Measurements from ENCODE around the gene PRSS16. TPM values are rescaled to one million over a fixed set of nuclear protein-coding genes. Genes with fewer than 3 reads are reported as not detected.

Gene PRSS16
- total and polyA plus RNA-seq, 9 of the 15 experiments (the other 6 are each of a cell fraction or from before 2014, with no cell fraction given) = 4.5 to 21.3 (median 12.1) TPM

GRCh38 chr6:27293436-27294098 lies 46.1 kb downstream of the PRSS16 start (continued):
- TF ChIP-seq HDAC2 (IDR thresholded peaks at IDR 0.05) (peak; percentile 76; the same call in 1 of the 2 replicates), RCOR1 (IDR thresholded peaks at IDR 0.05; ENCODE audit: borderline replicate concordance in 1 of 2, low read depth in 2 of 2, low read length in 2 of 2) (peak; percentile 55 to 98; a peak in 3 of 4 replicates), ATF1 (CRISPR knock-in tag; IDR thresholded peaks at IDR 0.05) (no peak), ATF1 (tag; IDR thresholded peaks at IDR 0.05) (0 out of 2 replicates have a peak, but pooled peaks have one; percentile 17), TCF7 (IDR thresholded peaks at IDR 0.05; ENCODE audit: borderline replicate concordance) (no peak), ZBTB5 (IDR thresholded peaks at IDR 0.05) (peak; percentile 49; the same call in 1 of the 2 replicates), FOXM1 (IDR thresholded peaks at IDR 0.05; ENCODE audit: low read depth) (peak; percentile 41; the same call in 1 of the 2 replicates), FOXM1 (CRISPR knock-in tag; IDR thresholded peaks at IDR 0.05; ENCODE audit: low read depth) (no peak), ZNF280B (CRISPR knock-in tag; IDR thresholded peaks at IDR 0.05) (no peak), ZSCAN29 (IDR thresholded peaks at IDR 0.05) (peak; percentile 62; the same call in 1 of the 2 replicates), POLR3G (IDR thresholded peaks at IDR 0.05; ENCODE audit: extremely low read depth, insufficient read length, insufficient replicate concordance) (peak; percentile 51), ARID1B (IDR thresholded peaks at IDR 0.05) (no peak), ZC3H11A (IDR thresholded peaks at IDR 0.05; ENCODE audit: low read depth, low read length) (no peak), ELF4 (CRISPR knock-in tag; IDR thresholded peaks at IDR 0.05) (no peak), POLR2H (tag; IDR thresholded peaks at IDR 0.05; ENCODE audit: low read depth) (peak; percentile 99), MBD2 (IDR thresholded peaks at IDR 0.05; ENCODE audit: borderline replicate concordance, low read depth) (no peak)
- TF ChIP-seq, protein P1, sequence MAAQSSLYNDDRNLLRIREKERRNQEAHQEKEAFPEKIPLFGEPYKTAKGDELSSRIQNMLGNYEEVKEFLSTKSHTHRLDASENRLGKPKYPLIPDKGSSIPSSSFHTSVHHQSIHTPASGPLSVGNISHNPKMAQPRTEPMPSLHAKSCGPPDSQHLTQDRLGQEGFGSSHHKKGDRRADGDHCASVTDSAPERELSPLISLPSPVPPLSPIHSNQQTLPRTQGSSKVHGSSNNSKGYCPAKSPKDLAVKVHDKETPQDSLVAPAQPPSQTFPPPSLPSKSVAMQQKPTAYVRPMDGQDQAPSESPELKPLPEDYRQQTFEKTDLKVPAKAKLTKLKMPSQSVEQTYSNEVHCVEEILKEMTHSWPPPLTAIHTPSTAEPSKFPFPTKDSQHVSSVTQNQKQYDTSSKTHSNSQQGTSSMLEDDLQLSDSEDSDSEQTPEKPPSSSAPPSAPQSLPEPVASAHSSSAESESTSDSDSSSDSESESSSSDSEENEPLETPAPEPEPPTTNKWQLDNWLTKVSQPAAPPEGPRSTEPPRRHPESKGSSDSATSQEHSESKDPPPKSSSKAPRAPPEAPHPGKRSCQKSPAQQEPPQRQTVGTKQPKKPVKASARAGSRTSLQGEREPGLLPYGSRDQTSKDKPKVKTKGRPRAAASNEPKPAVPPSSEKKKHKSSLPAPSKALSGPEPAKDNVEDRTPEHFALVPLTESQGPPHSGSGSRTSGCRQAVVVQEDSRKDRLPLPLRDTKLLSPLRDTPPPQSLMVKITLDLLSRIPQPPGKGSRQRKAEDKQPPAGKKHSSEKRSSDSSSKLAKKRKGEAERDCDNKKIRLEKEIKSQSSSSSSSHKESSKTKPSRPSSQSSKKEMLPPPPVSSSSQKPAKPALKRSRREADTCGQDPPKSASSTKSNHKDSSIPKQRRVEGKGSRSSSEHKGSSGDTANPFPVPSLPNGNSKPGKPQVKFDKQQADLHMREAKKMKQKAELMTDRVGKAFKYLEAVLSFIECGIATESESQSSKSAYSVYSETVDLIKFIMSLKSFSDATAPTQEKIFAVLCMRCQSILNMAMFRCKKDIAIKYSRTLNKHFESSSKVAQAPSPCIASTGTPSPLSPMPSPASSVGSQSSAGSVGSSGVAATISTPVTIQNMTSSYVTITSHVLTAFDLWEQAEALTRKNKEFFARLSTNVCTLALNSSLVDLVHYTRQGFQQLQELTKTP (IDR thresholded peaks at IDR 0.05; ENCODE audit: low read depth in 1 of 2, partially characterized antibody in 2 of 2) = peak; percentile 33 to 44

Measured in K562 (cell line).